Glutamatergic neuron (in vitro differentiated cells): ENCODE measurements around the gene UBAC2. TPM values are rescaled to one million over a fixed set of nuclear protein-coding genes. Genes with fewer than 3 reads are reported as not detected.

Experiments
- DNase-seq: peaks from one replicate; pipeline ENCODE4 v3.0.0; 2022
- H3K27ac Mint-ChIP-seq: one replicate; pipeline ENCODE4 v1.8.0; 2020; ENCODE audit warnings: mild to moderate bottlenecking, mixed read lengths, inconsistent platforms; ENCODE audit not compliant: unreplicated experiment
- H3K27me3 Mint-ChIP-seq: one replicate; pipeline ENCODE4 v1.8.0; 2020; ENCODE audit warnings: mild to moderate bottlenecking, moderate library complexity, mixed read lengths, inconsistent platforms; ENCODE audit not compliant: unreplicated experiment
- H3K36me3 Mint-ChIP-seq: one replicate; pipeline ENCODE4 v1.8.0; 2020; ENCODE audit warnings: mild to moderate bottlenecking, mixed read lengths, inconsistent platforms; ENCODE audit not compliant: unreplicated experiment
- H3K4me1 Mint-ChIP-seq: one replicate; pipeline ENCODE4 v1.8.0; 2020; ENCODE audit warnings: mild to moderate bottlenecking, low read depth, mixed read lengths, inconsistent platforms; ENCODE audit not compliant: unreplicated experiment
- H3K4me3 Mint-ChIP-seq: one replicate; pipeline ENCODE4 v1.8.0; 2020; ENCODE audit warnings: mild to moderate bottlenecking, mixed read lengths, inconsistent platforms; ENCODE audit not compliant: unreplicated experiment
- H3K9me3 Mint-ChIP-seq: one replicate; pipeline ENCODE4 v1.8.0; 2020; ENCODE audit warnings: mild to moderate bottlenecking, moderate library complexity, mixed read lengths, inconsistent platforms; ENCODE audit not compliant: unreplicated experiment
- total RNA-seq: library from RNA; stranded (reverse); fragmentation: NEBNext Ultra II Directional; extraction: Animal tissue kit (Norgen Biotek cat#: 25700); gene quantifications from one replicate; pipeline ENCODE4 v1.2.1, GENCODE V29; 2021; ENCODE audit not compliant: unreplicated experiment
- TF ChIP-seq, protein P1 (sequence below): fragments of 200-600 bp; sonication (generic); IDR thresholded peaks from one replicate; pipeline ENCODE4 v1.5.0; 2021; ENCODE audit not compliant: partially characterized antibody, unreplicated experiment

The UBAC2 gene
- total RNA-seq, 1 donor from 2014 or later = 33.3 TPM

DNA sequence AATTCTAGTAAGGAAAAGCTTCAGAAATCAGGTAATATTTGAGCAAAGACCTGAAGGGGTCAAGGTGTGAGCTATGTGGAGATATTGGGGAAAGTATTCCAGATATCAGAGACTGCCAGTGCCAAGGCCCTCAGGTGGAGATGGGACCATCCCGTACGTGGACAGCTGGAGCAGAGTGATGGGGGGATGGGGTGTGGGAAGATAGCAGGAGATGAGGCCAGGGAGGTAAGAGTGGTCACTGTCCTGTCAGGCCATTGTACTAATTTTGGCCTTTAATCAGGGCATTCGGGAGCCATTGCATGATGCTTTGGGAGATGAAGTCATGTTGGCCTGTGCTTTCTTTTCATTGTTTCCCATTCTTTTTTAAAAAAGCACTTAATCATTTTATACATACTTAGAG is 70.6 kb downstream of the UBAC2 start:
- H3K27ac Mint-ChIP-seq = peak overlapping the region; percentile 55
- H3K4me3 Mint-ChIP-seq = no peak overlapping the region
- H3K9me3 Mint-ChIP-seq = no peaks in the 10 kb centered on the region
- no peaks in the 10 kb centered on the region for H3K36me3 Mint-ChIP-seq
- TF ChIP-seq, protein P1, sequence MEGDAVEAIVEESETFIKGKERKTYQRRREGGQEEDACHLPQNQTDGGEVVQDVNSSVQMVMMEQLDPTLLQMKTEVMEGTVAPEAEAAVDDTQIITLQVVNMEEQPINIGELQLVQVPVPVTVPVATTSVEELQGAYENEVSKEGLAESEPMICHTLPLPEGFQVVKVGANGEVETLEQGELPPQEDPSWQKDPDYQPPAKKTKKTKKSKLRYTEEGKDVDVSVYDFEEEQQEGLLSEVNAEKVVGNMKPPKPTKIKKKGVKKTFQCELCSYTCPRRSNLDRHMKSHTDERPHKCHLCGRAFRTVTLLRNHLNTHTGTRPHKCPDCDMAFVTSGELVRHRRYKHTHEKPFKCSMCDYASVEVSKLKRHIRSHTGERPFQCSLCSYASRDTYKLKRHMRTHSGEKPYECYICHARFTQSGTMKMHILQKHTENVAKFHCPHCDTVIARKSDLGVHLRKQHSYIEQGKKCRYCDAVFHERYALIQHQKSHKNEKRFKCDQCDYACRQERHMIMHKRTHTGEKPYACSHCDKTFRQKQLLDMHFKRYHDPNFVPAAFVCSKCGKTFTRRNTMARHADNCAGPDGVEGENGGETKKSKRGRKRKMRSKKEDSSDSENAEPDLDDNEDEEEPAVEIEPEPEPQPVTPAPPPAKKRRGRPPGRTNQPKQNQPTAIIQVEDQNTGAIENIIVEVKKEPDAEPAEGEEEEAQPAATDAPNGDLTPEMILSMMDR = no peak
- DNase-seq = no peak
- H3K4me1 Mint-ChIP-seq = no peaks in the 10 kb centered on the region
- H3K27me3 Mint-ChIP-seq = peaks cover 2% of the 10 kb centered on the region

DNA sequence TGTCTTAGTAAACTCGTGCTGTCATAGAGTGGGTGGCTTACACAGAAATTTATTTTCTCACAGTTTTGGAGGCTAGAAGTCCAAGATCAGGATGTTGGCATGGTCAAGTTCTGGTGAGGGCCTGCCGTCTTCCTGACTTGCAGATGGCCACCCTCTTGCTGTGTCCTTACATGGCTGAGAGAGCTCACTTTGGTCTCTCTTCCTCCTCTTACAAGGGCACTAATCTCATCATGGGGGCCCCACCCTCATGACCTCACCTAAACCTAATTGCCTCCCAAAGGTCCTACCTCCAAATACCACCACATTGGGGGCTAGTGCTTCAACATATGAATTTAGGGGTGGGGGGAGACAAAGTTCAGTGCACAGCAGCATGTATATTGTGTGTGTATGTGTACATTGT is 71.8 kb downstream of the UBAC2 start:
- no peaks in the 10 kb centered on the region for H3K36me3 Mint-ChIP-seq
- no peaks in the 10 kb centered on the region for H3K9me3 Mint-ChIP-seq
- no peak overlapping the region for H3K4me3 Mint-ChIP-seq
- DNase-seq = no peak
- H3K27ac Mint-ChIP-seq = no peak overlapping the region
- H3K4me1 Mint-ChIP-seq = no peaks in the 10 kb centered on the region
- TF ChIP-seq, protein P1 = no peak
- H3K27me3 Mint-ChIP-seq = peaks cover 2% of the 10 kb centered on the region

DNA sequence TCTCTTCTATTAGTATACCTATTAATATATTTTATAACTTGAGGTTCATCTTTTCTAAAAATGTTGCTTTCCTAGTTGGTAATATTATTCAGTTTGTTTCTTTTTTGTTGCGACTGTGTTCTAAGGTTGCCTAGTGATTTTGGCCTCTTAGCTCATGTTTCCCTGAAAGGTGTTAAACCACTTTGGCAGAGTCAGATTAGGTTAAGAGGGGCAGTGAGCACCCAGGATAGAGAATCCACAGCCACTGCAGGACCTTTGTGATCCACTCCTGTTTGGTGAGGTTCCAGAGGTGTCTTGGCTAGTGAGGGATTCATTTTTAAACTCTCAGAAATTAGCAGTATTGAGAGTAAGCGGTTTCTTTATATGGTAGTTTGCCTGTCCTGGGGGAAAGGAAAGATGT is 72.5 kb downstream of the UBAC2 start:
- no peak for DNase-seq
- Mint-ChIP-seq H3K9me3 (no peaks in the 10 kb centered on the region), H3K4me1 (no peaks in the 10 kb centered on the region), H3K4me3 (no peak overlapping the region), H3K27ac (no peak overlapping the region), H3K27me3 (peaks cover 2% of the 10 kb centered on the region), H3K36me3 (no peaks in the 10 kb centered on the region)
- TF ChIP-seq, protein P1 = no peak

DNA sequence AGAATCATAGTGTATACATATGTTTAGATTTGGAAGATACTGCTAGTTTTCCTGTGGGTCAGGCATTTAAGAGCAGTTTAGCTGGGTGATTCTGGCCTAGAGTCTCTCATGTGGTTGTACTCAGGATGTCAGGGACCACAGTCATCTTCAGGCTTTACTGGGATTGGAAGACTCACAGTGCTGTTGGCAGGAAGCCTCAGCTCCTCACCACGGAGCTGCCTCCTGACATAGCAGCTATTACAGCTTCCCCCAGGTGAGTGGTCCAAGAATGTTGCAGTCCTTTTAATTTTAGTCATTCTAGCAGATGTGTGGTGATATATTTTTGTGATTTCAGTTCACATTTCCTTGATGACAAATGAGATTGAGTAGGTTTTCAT is 74.4 kb downstream of the UBAC2 start:
- Mint-ChIP-seq H3K4me3 (no peak overlapping the region), H3K27ac (no peak overlapping the region), H3K9me3 (no peaks in the 10 kb centered on the region), H3K27me3 (peaks cover 2% of the 10 kb centered on the region), H3K4me1 (no peaks in the 10 kb centered on the region), H3K36me3 (no peaks in the 10 kb centered on the region)
- no peak for DNase-seq
- TF ChIP-seq, protein P1 = no peak

DNA sequence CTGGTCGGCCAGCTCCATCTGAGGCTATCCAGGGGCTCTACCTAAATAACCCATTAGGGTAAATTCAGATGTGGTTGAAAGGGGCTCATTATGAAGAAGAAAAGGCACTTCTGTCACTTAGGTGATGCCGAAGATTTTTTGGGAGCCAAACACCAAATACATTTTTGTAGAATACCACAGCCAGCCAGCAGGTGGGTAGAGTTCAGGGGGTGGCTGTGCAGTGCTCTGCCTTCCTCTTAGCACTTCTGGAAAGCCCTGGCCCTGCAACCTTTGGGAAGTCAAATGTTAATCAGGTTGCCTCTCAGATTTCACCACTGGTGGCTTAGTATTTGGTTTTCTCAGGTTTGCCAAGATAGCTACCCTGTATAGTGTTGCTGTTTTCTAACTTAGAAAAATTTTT is 76.1 kb downstream of the UBAC2 start:
- H3K4me1 Mint-ChIP-seq = no peaks in the 10 kb centered on the region
- no peaks in the 10 kb centered on the region for H3K36me3 Mint-ChIP-seq
- H3K9me3 Mint-ChIP-seq = no peaks in the 10 kb centered on the region
- H3K27me3 Mint-ChIP-seq = peaks cover 2% of the 10 kb centered on the region
- H3K4me3 Mint-ChIP-seq = no peak overlapping the region
- TF ChIP-seq, protein P1 = no peak
- H3K27ac Mint-ChIP-seq = no peak overlapping the region
- no peak for DNase-seq
